ENCODE data around the gene E2F8. TPM values are rescaled to one million over a fixed set of nuclear protein-coding genes. Genes with fewer than 3 reads are reported as not detected.

E2F8 gene
- total RNA-seq, 1 experiment from 2014 or later = 4.7 TPM

GRCh38 chr11:19225123-19225522, 15.6 kb downstream of the E2F8 start:
- DNase-seq (ENCODE audit: low read depth) = no peak

- no peak for DNase-seq (ENCODE audit: low read depth)
Observed at GRCh38 chr11:19220903-19221724, 19.6 kb downstream of the E2F8 start.

GRCh38 chr11:19218786-19219460, 21.8 kb downstream of the E2F8 start:
- DNase-seq (ENCODE audit: low read depth) = no peak

GRCh38 chr11:19218216-19218615, 22.5 kb downstream of the E2F8 start:
- DNase-seq (ENCODE audit: low read depth) = no peak

GRCh38 chr11:19216709-19217374, 23.9 kb downstream of the E2F8 start:
- DNase-seq (ENCODE audit: low read depth) = no peak

GRCh38 chr11:19216021-19216420, 24.7 kb downstream of the E2F8 start:
- DNase-seq (ENCODE audit: low read depth) = no peak

GRCh38 chr11:19209617-19210370, 31.0 kb downstream of the E2F8 start:
- no peak for DNase-seq (ENCODE audit: low read depth)

GRCh38 chr11:19208959-19209546, 31.7 kb downstream of the E2F8 start:
- no peak for DNase-seq (ENCODE audit: low read depth)

- DNase-seq (ENCODE audit: low read depth) = no peak
Observed at GRCh38 chr11:19208181-19208580, 32.6 kb downstream of the E2F8 start.

GRCh38 chr11:19204836-19205235, 35.9 kb downstream of the E2F8 start:
- no peak for DNase-seq (ENCODE audit: low read depth)

- DNase-seq (ENCODE audit: low read depth) = peak; percentile 20
Observed at GRCh38 chr11:19201737-19202605, 38.8 kb downstream of the E2F8 start, which contains the start of gene CSRP3. CSRP3 (minus strand) TSS chr11:19201983; CDS start chr11:19192448, 9,535 bp downstream.

- DNase-seq (ENCODE audit: low read depth) = peak; percentile 77
Observed at GRCh38 chr11:19200410-19201201, 40.1 kb downstream of the E2F8 start.

GRCh38 chr11:19199771-19200170, 41.0 kb downstream of the E2F8 start:
- DNase-seq (ENCODE audit: low read depth) = no peak

- DNase-seq (ENCODE audit: low read depth) = no peak
Observed at GRCh38 chr11:19199048-19199447, 41.7 kb downstream of the E2F8 start.

- DNase-seq (ENCODE audit: low read depth) = no peak
Observed at GRCh38 chr11:19196432-19196831, 44.3 kb downstream of the E2F8 start.

- no peak for DNase-seq (ENCODE audit: low read depth)
Observed at GRCh38 chr11:19194620-19195308, 46.0 kb downstream of the E2F8 start.

- no peak for DNase-seq (ENCODE audit: low read depth)
Observed at GRCh38 chr11:19193916-19194315, 46.8 kb downstream of the E2F8 start.

- no peak for DNase-seq (ENCODE audit: low read depth)
Observed at GRCh38 chr11:19191530-19192169, 49.1 kb downstream of the E2F8 start.

All from RPMI7951 (cell line).